Measurements from ENCODE around the gene FXYD3. TPM values are rescaled to one million over a fixed set of nuclear protein-coding genes. Genes with fewer than 3 reads are reported as not detected.

The FXYD3 gene
- total and polyA plus RNA-seq, 2 experiments from 2014 or later: 225 to 542 TPM

DNA sequence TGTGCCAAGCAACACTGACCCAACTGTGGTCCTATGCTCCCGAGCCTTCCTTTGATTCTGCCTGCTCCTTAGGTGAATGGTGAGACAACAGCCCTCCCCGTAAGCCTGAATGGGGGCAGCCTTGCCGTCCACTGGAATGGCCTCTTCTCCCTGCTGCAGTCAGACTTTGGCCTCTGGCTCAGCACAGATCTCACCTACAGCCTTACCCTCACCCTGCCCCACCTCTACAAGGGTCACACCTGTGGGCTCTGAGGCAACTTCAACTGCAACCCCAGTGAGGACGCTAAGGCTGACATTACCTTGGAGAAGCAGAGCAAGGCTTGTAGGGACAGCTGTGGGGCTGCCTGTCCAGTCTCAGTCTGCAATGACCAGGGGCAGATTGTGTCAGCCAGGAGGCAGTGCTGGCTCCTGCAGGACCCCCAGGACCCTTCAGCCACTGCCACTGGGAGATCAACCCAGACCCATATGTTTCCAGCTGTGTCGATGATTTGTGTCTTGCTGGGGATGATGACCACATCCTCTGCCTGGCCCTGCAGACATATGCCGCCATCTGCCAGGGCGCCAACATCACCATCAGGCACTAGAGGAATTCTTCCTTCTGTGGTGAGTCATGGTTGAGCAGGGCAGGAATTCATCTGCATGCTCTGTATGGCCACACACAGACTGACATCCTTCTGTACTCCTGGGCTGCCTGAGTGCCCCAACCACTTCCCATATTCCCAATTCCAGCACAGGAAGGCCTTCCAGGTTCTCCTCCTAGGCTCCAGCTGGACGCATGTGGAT is 27.3 kb upstream of the FXYD3 start:
- Histone ChIP-seq H3K79me2 (no peaks in the 10 kb centered on the region), H3K36me3 (replicated peaks; ENCODE audit: insufficient read depth, low read depth) (no peaks in the 10 kb centered on the region), H3K27me3 (no peaks in the 10 kb centered on the region), H4K20me1 (ENCODE audit: insufficient read depth, poor library complexity, severe bottlenecking) (no peaks in the 10 kb centered on the region), H2AFZ (no peak overlapping the region), H3K4me2 (no peak overlapping the region), H3K9me2 (replicated peaks; ENCODE audit: insufficient read depth) (no peaks in the 10 kb centered on the region), H3K27ac (no peak overlapping the region), H3K9me3 (ENCODE audit: low read depth) (no peaks in the 10 kb centered on the region), H3K4me3 (no peak overlapping the region), H3K4me1 (ENCODE audit: insufficient read depth) (peaks cover 7% of the 10 kb centered on the region)
- WGBS (ENCODE audit: low lambda C conversion rate, missing lambda C conversion rate): 73% methylated on average over 8 of the region's 8 CpGs
- peak; percentile 58 for DNase-seq (ENCODE audit: low spot score)
- no peak for TF ChIP-seq EZH2 (IDR thresholded peaks at IDR 0.05; ENCODE audit: borderline replicate concordance)

DNA sequence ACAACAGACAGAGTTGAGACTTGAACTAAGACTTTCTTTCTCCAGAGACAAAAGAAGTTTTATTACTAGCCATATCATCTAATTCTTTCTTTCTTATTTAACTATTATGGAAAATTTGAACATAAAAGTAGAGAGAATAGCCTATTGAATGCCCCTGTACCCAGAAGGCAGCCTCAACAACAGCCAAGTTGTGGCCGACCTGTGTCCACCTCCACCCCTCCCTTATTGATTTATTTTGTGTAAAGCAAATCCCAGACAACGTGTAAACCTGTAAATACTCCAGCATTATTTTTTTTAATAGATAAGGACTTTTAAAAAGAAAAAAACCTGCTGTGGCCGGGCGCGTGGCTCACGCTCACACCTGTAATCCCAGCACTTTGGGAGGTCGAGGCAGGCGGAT is 26.1 kb upstream of the FXYD3 start:
- 85% methylated on average over 8 of the region's 8 CpGs for WGBS (ENCODE audit: low lambda C conversion rate, missing lambda C conversion rate)

DNA sequence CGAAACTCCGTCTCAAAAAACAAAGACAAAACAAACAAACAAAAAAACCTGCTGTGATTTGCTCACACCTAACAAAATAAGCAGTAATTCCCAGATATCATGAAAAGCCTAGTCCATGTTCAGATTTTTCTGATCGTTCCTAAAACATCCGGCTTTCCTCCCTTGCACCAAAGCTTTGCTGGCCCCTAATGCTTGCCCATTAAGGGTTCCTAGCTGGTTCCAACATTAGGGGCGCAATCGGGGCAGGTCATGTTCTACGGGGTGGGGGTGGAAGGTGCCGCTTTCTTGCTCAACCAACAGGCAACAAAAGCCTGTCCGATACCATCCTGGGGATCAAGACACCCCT is 25.5 kb upstream of the FXYD3 start:
- H3K9me3 ChIP-seq (ENCODE audit: low read depth): no peaks in the 10 kb centered on the region
- H4K20me1 ChIP-seq (ENCODE audit: insufficient read depth, poor library complexity, severe bottlenecking): no peaks in the 10 kb centered on the region
- H3K27ac ChIP-seq: no peak overlapping the region
- H3K9me2 ChIP-seq (replicated peaks; ENCODE audit: insufficient read depth): no peaks in the 10 kb centered on the region
- no peak for DNase-seq (ENCODE audit: low spot score)
- H3K4me3 ChIP-seq: no peak overlapping the region
- TF ChIP-seq, protein P1, sequence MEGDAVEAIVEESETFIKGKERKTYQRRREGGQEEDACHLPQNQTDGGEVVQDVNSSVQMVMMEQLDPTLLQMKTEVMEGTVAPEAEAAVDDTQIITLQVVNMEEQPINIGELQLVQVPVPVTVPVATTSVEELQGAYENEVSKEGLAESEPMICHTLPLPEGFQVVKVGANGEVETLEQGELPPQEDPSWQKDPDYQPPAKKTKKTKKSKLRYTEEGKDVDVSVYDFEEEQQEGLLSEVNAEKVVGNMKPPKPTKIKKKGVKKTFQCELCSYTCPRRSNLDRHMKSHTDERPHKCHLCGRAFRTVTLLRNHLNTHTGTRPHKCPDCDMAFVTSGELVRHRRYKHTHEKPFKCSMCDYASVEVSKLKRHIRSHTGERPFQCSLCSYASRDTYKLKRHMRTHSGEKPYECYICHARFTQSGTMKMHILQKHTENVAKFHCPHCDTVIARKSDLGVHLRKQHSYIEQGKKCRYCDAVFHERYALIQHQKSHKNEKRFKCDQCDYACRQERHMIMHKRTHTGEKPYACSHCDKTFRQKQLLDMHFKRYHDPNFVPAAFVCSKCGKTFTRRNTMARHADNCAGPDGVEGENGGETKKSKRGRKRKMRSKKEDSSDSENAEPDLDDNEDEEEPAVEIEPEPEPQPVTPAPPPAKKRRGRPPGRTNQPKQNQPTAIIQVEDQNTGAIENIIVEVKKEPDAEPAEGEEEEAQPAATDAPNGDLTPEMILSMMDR (IDR thresholded peaks at IDR 0.05; ENCODE audit: poor library complexity): no peak
- no peak for TF ChIP-seq EZH2phosphoT487 (IDR thresholded peaks at IDR 0.05; ENCODE audit: low read depth, severe bottlenecking, unreplicated experiment)
- no peak for TF ChIP-seq EZH2 (IDR thresholded peaks at IDR 0.05; ENCODE audit: borderline replicate concordance)
- peak overlapping the region; percentile 62 for H3K4me2 ChIP-seq
- H3K4me1 ChIP-seq (ENCODE audit: insufficient read depth): peaks cover 10% of the 10 kb centered on the region
- no peaks in the 10 kb centered on the region for H3K79me2 ChIP-seq
- peak overlapping the region; percentile 69 for H2AFZ ChIP-seq
- 82% methylated on average over 9 of the region's 9 CpGs for WGBS (ENCODE audit: low lambda C conversion rate, missing lambda C conversion rate)
- H3K36me3 ChIP-seq (replicated peaks; ENCODE audit: insufficient read depth, low read depth): no peaks in the 10 kb centered on the region
- H3K27me3 ChIP-seq: no peaks in the 10 kb centered on the region

More for the DNA sequence above, 26.1 kb upstream of the FXYD3 start:
- no peak overlapping the region for H2AFZ ChIP-seq
- no peak overlapping the region for H3K4me3 ChIP-seq
- H3K27me3 ChIP-seq: no peaks in the 10 kb centered on the region
- H3K9me2 ChIP-seq (replicated peaks; ENCODE audit: insufficient read depth): no peaks in the 10 kb centered on the region
- H3K79me2 ChIP-seq: no peaks in the 10 kb centered on the region
- no peaks in the 10 kb centered on the region for H3K9me3 ChIP-seq (ENCODE audit: low read depth)
- H3K36me3 ChIP-seq (replicated peaks; ENCODE audit: insufficient read depth, low read depth): no peaks in the 10 kb centered on the region
- H4K20me1 ChIP-seq (ENCODE audit: insufficient read depth, poor library complexity, severe bottlenecking): no peaks in the 10 kb centered on the region
- H3K4me1 ChIP-seq (ENCODE audit: insufficient read depth): peaks cover 7% of the 10 kb centered on the region
- no peak overlapping the region for H3K4me2 ChIP-seq
- H3K27ac ChIP-seq: no peak overlapping the region
- TF ChIP-seq, protein P1 (IDR thresholded peaks at IDR 0.05; ENCODE audit: poor library complexity): no peak
- TF ChIP-seq EZH2 (IDR thresholded peaks at IDR 0.05; ENCODE audit: borderline replicate concordance) (no peak), EZH2phosphoT487 (IDR thresholded peaks at IDR 0.05; ENCODE audit: low read depth, severe bottlenecking, unreplicated experiment) (no peak)
- DNase-seq (ENCODE audit: low spot score): no peak

DNA sequence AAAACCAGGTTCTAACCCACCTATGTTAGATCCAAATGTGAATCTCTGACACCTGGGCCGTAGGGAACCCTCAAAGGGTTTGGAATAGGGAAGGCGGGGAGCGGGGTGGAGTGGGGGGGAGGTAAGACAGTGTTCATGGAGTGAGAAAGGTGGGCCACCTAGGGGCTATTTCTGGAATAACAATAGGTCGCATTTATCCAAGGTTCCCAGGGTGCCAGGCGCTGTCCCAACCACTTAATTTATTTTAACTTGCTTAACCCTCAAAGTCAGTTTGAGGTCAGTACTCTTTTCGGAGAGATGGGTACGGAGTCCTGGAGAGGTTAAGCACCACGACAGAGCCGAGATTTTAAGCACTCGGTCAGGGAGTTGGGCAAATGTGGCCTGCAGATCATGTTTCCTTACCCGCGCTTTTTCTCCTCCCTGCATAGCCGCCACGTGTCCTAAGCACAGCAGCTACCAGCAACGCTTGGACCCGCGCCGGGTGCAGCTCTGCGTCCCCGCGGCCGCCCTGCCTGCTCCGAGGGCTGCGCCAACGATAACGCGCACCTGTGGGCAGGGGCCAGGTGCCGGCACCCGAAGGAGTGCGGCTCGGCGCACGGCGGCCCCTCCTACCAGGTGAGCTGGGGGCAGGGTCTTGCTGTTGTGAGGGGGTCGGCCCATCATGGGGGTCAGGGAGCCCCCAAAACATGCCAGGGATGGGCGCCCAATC is 25.0 kb upstream of the FXYD3 start:
- H3K27ac ChIP-seq: no peak overlapping the region
- H4K20me1 ChIP-seq (ENCODE audit: insufficient read depth, poor library complexity, severe bottlenecking): no peaks in the 10 kb centered on the region
- no peaks in the 10 kb centered on the region for H3K9me3 ChIP-seq (ENCODE audit: low read depth)
- no peaks in the 10 kb centered on the region for H3K9me2 ChIP-seq (replicated peaks; ENCODE audit: insufficient read depth)
- H3K4me2 ChIP-seq: peak overlapping the region; percentile 62
- H3K36me3 ChIP-seq (replicated peaks; ENCODE audit: insufficient read depth, low read depth): no peaks in the 10 kb centered on the region
- WGBS (ENCODE audit: low lambda C conversion rate, missing lambda C conversion rate): 21% methylated on average over 35 of the region's 36 CpGs
- H2AFZ ChIP-seq: peak overlapping the region; percentile 69
- peak; percentile 81 for DNase-seq (ENCODE audit: low spot score)
- H3K4me3 ChIP-seq: no peak overlapping the region
- no peak for TF ChIP-seq EZH2phosphoT487 (IDR thresholded peaks at IDR 0.05; ENCODE audit: low read depth, severe bottlenecking, unreplicated experiment)
- TF ChIP-seq, protein P1 (IDR thresholded peaks at IDR 0.05; ENCODE audit: poor library complexity): peak; percentile 59
- H3K27me3 ChIP-seq: no peaks in the 10 kb centered on the region
- peaks cover 10% of the 10 kb centered on the region for H3K4me1 ChIP-seq (ENCODE audit: insufficient read depth)
- no peaks in the 10 kb centered on the region for H3K79me2 ChIP-seq
